ENCODE data around the gene GALNT1. TPM values are rescaled to one million over a fixed set of nuclear protein-coding genes. Genes with fewer than 3 reads are reported as not detected.

The GALNT1 gene
- total RNA-seq, 2 donors from 2014 or later = 27.9 to 69.3 TPM

DNA sequence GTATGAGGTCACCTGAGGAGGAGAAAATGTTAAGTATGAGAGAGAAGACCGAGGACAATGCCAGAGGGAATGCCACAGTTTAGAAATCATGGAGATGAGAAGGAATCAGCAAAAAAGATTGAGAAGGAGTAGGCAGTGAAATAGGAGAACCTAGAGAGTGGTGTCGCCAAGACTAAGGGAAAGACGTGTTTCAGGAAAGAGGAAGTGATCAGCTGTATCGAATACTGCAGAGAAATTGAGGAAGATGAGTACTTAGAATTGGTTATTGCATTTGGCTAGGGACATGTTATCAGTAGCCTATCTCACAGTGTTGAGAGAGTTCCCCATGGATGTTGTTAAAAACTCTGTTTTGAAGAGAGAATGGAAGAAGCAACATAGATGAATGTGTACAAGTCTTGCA, 112.3 kb downstream of the GALNT1 start:
- no peak overlapping the region for H3K27ac Mint-ChIP-seq
- no peak for ATAC-seq (replicated peaks)
- H3K9me3 Mint-ChIP-seq = no peaks in the 10 kb centered on the region
- H3K4me3 Mint-ChIP-seq = no peak overlapping the region
- H3K4me1 Mint-ChIP-seq = no peaks in the 10 kb centered on the region
- no peaks in the 10 kb centered on the region for H3K27me3 Mint-ChIP-seq
- peaks cover 23% of the 10 kb centered on the region for H3K36me3 Mint-ChIP-seq (ENCODE audit: low read depth)

DNA sequence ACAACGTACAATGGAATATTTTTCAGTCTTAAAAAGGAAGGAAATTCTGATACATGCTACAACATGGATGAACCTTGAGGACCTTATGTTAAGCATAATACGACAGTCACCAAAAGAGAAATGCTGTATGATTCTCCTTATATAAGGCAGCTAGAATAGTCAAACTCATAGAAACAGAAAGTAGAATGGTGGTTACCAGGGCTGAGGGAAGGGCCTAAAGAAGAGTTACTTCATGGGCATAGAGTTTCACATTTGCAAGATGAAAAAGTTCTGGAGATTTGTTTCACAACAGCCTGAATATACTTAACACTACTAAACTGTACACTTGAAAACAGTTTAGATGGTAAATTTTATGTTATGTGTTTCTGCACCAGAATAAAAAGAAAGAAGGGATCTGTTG, 113.3 kb downstream of the GALNT1 start:
- no peak overlapping the region for H3K27ac Mint-ChIP-seq
- H3K9me3 Mint-ChIP-seq = no peaks in the 10 kb centered on the region
- H3K4me3 Mint-ChIP-seq = no peak overlapping the region
- H3K4me1 Mint-ChIP-seq = no peaks in the 10 kb centered on the region
- H3K27me3 Mint-ChIP-seq = no peaks in the 10 kb centered on the region
- peaks cover 28% of the 10 kb centered on the region for H3K36me3 Mint-ChIP-seq (ENCODE audit: low read depth)
- no peak for ATAC-seq (replicated peaks)

DNA sequence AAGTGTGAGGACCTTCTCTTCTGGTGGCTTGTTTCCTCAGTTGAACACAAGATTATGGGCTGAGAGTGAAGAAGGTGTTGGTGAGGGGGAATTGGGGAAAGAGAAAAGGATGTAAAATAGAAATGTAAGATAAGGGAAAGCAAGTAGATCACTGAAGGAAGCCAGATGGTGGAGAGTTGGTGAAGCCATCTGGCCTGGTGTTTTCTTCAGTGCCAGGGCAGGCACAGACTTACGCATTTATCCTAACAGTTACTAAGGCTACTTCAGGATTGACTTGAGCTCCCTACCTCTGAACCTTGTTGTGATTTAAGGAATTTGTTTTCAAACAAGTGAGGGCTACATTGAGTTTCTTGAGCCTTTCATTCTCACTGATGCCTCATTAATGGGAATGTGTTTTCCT, 113.8 kb downstream of the GALNT1 start:
- no peak overlapping the region for H3K4me3 Mint-ChIP-seq
- peaks cover 25% of the 10 kb centered on the region for H3K36me3 Mint-ChIP-seq (ENCODE audit: low read depth)
- no peaks in the 10 kb centered on the region for H3K27me3 Mint-ChIP-seq
- H3K27ac Mint-ChIP-seq = no peak overlapping the region
- H3K4me1 Mint-ChIP-seq = no peaks in the 10 kb centered on the region
- ATAC-seq (replicated peaks) = no peak
- no peaks in the 10 kb centered on the region for H3K9me3 Mint-ChIP-seq

DNA sequence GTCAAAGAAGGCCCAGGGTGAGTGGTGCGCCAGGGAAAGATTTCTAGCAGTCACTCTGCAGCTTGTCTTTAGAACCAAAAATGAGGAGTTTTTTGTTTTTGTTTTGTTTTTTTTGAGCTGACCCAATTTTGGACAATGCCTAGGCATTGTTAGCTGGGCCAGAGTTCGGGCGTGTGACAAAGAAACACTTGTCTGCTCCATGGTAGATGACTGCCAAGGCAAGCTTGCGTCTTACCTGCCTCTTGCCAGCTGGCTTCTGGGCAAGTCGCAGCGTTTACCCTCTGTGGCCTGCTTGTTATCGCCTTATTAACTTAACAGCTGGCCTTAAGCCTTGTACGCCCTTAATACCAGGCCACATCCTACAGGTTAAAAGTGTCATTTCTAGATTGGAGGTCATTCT, 114.3 kb downstream of the GALNT1 start:
- Mint-ChIP-seq H3K4me3 (no peak overlapping the region), H3K9me3 (no peaks in the 10 kb centered on the region), H3K27me3 (no peaks in the 10 kb centered on the region), H3K27ac (no peak overlapping the region), H3K4me1 (no peaks in the 10 kb centered on the region), H3K36me3 (ENCODE audit: low read depth) (peaks cover 21% of the 10 kb centered on the region)
- ATAC-seq (replicated peaks) = no peak

DNA sequence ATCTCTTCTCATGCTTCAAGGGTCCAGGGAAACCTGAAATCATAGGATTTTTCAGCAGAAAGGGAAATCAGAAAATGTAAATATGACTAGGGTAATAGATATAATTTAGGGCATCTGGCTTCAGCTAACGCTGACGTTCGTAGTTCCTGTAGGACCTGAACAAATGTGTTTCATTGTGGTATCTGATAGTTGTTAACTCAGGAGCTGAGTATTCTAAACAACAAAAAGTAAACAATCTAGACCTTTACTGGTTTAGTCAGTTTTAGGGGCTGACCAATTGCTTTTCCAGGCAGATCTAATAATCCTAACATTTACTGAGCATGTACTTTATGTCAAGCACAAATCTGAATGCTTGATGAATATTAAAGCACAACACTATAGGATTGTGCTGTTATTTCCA, 114.8 kb downstream of the GALNT1 start:
- H3K27ac Mint-ChIP-seq = no peak overlapping the region
- H3K9me3 Mint-ChIP-seq = no peaks in the 10 kb centered on the region
- ATAC-seq (replicated peaks) = no peak
- no peaks in the 10 kb centered on the region for H3K27me3 Mint-ChIP-seq
- peaks cover 20% of the 10 kb centered on the region for H3K36me3 Mint-ChIP-seq (ENCODE audit: low read depth)
- no peaks in the 10 kb centered on the region for H3K4me1 Mint-ChIP-seq
- no peak overlapping the region for H3K4me3 Mint-ChIP-seq

DNA sequence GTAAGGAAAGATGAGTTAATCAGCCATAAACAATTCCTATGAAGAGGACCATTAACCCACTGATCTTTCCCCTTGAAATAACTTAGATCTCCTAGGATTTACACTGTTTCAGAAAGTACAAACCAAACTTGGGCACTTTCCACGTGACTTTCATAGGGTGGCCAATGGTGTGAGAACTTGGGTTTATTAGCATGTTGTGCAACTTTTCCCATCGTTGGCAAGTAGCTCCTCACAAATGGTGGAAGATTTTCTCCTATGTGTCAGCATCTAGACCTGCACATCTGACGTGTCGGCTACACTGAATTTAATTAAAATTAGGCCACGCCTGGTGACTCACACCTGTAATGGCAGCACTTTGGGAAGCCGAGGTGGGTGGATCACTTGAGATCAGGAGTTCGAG, 116.3 kb downstream of the GALNT1 start:
- Mint-ChIP-seq H3K27ac (no peak overlapping the region), H3K9me3 (no peaks in the 10 kb centered on the region), H3K27me3 (no peaks in the 10 kb centered on the region), H3K4me1 (no peaks in the 10 kb centered on the region), H3K36me3 (ENCODE audit: low read depth) (peaks cover 30% of the 10 kb centered on the region), H3K4me3 (no peak overlapping the region)
- ATAC-seq (replicated peaks) = no peak

DNA sequence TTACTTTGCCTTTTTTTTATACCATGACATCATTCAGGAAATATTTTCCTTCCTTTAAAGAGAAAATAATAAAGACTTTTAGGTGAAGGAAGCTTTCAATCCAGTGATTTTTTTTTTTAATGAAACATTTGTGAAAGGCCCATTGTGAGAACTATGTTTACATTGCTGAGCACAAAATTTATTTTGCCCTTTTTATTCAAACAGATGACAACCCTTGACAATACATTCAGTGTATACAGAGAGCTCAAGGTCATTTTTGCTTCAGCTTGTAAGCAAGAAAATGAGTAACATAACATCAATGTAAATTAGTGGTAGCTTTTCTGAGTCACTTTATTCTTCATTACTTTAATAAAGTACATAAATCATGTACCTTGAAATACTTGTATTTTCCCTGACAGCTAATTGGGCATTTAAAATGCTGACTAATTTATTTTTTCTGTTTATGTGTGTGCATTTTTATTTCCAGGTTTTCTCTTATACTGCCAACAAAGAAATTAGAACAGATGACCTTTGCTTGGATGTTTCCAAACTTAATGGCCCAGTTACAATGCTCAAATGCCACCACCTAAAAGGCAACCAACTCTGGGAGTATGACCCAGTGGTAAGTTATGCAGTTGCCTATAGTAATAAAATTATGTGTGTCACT, 121.6 kb downstream of the GALNT1 start:
- Mint-ChIP-seq H3K27me3 (no peaks in the 10 kb centered on the region), H3K27ac (no peak overlapping the region), H3K9me3 (no peaks in the 10 kb centered on the region), H3K4me1 (no peaks in the 10 kb centered on the region), H3K4me3 (no peak overlapping the region), H3K36me3 (ENCODE audit: low read depth) (peaks cover 51% of the 10 kb centered on the region)
- ATAC-seq (replicated peaks) = no peak

DNA sequence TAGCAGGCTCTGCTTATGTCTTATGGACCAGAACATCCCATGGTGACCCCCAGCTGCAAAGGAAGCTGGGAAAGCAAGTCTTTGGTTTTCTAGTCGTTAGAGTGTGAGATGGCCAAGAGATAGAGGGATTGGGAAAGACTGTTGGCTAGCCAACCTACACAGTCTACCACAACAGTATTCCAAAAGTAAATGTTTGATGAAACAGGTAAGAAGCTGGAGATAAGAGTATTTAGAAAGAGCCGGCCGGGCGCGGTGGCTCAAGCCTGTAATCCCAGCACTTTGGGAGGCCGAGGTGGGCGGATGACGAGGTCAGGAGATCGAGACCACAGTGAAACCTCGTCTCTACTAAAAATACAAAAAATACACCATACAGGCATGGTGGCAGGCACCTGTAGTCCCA, 124.4 kb downstream of the GALNT1 start:
- Mint-ChIP-seq H3K4me3 (no peak overlapping the region), H3K27ac (no peak overlapping the region), H3K27me3 (no peaks in the 10 kb centered on the region), H3K4me1 (no peaks in the 10 kb centered on the region), H3K36me3 (ENCODE audit: low read depth) (peaks cover 66% of the 10 kb centered on the region), H3K9me3 (no peaks in the 10 kb centered on the region)
- no peak for ATAC-seq (replicated peaks)

DNA sequence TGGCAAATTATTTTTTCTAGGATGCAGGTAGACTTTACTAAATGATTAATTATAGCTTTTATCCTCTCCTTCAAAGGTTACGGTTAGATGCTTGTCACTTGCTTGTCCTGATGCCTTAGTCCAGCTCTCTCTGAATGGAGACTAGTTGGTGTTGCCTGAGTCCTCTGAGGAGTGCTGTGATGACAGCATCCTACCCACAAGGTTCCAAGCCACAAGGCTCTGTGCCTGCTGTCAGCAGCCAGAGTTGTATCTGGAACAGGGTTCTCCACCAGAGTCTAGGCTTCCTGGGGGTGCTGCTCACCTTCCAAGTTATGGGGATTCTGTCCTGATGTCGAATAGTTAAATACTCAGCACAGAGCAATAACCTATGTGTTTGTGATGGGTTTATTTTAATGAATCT, 125.7 kb downstream of the GALNT1 start:
- no peak overlapping the region for H3K4me3 Mint-ChIP-seq
- no peaks in the 10 kb centered on the region for H3K4me1 Mint-ChIP-seq
- ATAC-seq (replicated peaks) = no peak
- H3K27me3 Mint-ChIP-seq = no peaks in the 10 kb centered on the region
- H3K36me3 Mint-ChIP-seq (ENCODE audit: low read depth) = peaks cover 71% of the 10 kb centered on the region
- H3K9me3 Mint-ChIP-seq = no peaks in the 10 kb centered on the region
- H3K27ac Mint-ChIP-seq = no peak overlapping the region

DNA sequence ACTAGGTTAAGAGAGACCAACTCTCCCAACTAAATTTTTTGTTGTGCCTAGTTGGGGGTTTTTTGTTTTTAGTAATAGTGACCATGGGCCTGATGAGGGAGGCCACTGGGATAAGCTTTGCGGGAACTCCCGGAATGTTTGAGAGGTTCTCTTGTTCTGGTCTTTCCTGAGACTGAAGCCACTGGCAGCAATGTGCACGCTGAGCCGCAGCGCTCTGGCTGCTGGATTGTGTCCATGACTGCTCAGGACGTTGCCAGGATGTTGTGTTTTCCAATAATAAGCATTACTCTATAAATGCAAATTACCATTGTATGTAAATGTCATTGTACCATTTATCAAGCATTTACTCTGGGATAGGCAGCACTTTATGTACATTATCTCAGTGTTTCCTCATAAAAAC, 126.1 kb downstream of the GALNT1 start:
- peaks cover 71% of the 10 kb centered on the region for H3K36me3 Mint-ChIP-seq (ENCODE audit: low read depth)
- H3K27ac Mint-ChIP-seq = no peak overlapping the region
- ATAC-seq (replicated peaks) = no peak
- no peak overlapping the region for H3K4me3 Mint-ChIP-seq
- H3K9me3 Mint-ChIP-seq = no peaks in the 10 kb centered on the region
- no peaks in the 10 kb centered on the region for H3K4me1 Mint-ChIP-seq
- no peaks in the 10 kb centered on the region for H3K27me3 Mint-ChIP-seq

DNA sequence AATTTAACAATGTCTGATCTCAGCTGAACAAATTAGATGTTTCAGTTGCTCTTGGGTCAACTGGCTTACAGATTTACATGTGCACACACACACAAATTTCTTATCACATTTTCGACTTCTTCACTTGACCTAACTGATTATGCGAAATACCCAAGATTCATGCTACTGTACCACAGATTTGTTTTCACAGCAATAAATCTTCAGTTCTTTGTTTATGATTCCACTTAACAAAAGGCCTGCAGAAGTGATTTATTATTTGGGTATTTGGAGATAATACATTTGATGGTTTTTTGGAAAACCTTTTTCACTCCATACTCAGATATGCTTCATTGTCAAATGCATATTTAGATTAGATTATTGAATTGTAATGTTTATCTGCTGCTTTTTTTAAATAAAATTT, 129.0 kb downstream of the GALNT1 start:
- H3K4me1 Mint-ChIP-seq = no peaks in the 10 kb centered on the region
- peaks cover 54% of the 10 kb centered on the region for H3K36me3 Mint-ChIP-seq (ENCODE audit: low read depth)
- ATAC-seq (replicated peaks) = no peak
- H3K27ac Mint-ChIP-seq = no peak overlapping the region
- H3K9me3 Mint-ChIP-seq = no peaks in the 10 kb centered on the region
- H3K27me3 Mint-ChIP-seq = no peaks in the 10 kb centered on the region
- no peak overlapping the region for H3K4me3 Mint-ChIP-seq

DNA sequence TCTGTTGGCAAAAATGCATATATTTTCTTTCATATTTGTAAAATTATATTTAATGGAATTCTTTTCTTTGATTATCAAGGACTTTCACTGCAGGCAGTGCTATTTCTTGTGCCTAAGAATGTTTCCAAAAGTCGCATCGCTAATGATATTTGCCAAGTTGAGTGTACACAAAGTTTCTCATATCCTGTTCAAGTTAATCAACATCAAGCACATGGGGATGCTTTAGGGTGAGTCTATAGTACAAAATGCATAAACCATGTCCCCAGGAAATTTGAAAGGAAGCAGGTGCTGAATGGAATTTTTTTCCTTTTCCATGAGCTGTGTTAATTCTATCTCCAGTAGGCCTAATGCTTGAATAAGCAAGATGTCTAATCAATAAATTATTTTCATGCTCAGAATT, 129.7 kb downstream of the GALNT1 start:
- Mint-ChIP-seq H3K4me3 (no peak overlapping the region), H3K36me3 (ENCODE audit: low read depth) (peaks cover 49% of the 10 kb centered on the region), H3K4me1 (no peaks in the 10 kb centered on the region), H3K27me3 (no peaks in the 10 kb centered on the region), H3K27ac (no peak overlapping the region), H3K9me3 (peaks cover 3% of the 10 kb centered on the region)
- no peak for ATAC-seq (replicated peaks)

DNA sequence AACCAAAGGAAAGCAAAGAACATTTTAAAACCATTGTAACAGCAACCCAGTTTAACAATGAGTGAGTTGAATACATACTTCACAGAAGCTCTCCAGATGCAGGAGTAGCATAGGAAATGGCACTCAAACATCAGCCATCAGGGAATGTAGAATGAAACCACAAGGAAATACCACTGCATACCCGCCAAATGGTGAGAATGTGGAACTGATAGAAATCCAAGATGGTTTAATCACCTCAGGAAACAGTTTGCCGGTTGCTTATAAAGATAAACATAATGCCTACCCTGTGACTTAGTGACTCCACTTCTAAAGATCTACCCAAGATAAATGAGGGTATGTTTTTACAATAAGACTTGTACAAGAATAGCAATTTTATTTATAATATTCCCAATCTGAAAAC, 132.0 kb downstream of the GALNT1 start:
- no peaks in the 10 kb centered on the region for H3K4me1 Mint-ChIP-seq
- no peak overlapping the region for H3K27ac Mint-ChIP-seq

DNA sequence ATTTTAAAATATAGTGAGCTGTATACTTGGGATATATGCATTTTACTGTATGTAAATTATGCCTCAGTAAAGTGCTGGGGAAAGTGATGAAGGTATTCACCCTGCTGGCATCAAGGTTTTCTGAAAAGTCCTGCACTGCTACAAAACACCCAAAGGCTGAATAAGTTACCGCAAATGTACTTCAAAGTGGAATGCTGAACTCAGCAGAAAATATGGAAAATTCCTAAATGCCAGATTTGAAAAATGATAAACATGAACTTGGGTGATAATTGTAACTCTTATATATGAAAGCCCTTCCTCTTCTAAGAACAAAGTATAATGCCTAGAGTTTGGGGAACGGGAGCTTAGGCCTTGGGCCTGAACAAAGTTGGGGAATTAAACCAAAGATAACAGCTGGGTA, 133.0 kb downstream of the GALNT1 start:
- no peaks in the 10 kb centered on the region for H3K4me1 Mint-ChIP-seq
- ATAC-seq (replicated peaks) = no peak
- no peak overlapping the region for H3K4me3 Mint-ChIP-seq
- H3K27me3 Mint-ChIP-seq = no peaks in the 10 kb centered on the region
- peaks cover 10% of the 10 kb centered on the region for H3K9me3 Mint-ChIP-seq
- H3K36me3 Mint-ChIP-seq (ENCODE audit: low read depth) = peaks cover 31% of the 10 kb centered on the region
- H3K27ac Mint-ChIP-seq = no peak overlapping the region

More for the DNA sequence above, 132.0 kb downstream of the GALNT1 start:
- ATAC-seq (replicated peaks) = no peak
- H3K9me3 Mint-ChIP-seq = peaks cover 10% of the 10 kb centered on the region
- H3K27me3 Mint-ChIP-seq = no peaks in the 10 kb centered on the region
- H3K36me3 Mint-ChIP-seq (ENCODE audit: low read depth) = peaks cover 41% of the 10 kb centered on the region
- H3K4me3 Mint-ChIP-seq = no peak overlapping the region

DNA sequence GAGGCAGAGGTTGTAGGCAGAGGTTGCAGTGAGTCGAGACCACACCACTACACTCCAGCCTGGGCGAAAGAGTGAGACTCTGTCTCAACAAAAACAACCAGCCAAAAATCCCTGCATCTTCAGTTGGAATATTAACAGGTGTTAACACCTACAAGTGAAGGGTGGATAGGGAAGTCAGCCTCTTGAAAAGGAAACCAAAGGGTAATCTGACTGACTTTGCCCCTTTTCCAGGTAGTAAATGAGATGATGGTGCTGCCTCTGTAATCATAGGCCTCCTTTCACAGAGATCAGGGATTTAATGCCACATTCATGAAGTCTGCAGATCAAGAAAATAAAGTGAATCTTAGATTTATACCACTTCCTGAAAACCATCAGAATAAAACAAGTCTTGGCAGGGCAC, 133.6 kb downstream of the GALNT1 start:
- H3K27me3 Mint-ChIP-seq = no peaks in the 10 kb centered on the region
- H3K9me3 Mint-ChIP-seq = peaks cover 10% of the 10 kb centered on the region
- ATAC-seq (replicated peaks) = no peak
- H3K27ac Mint-ChIP-seq = no peak overlapping the region
- no peak overlapping the region for H3K4me3 Mint-ChIP-seq
- peaks cover 25% of the 10 kb centered on the region for H3K36me3 Mint-ChIP-seq (ENCODE audit: low read depth)
- no peaks in the 10 kb centered on the region for H3K4me1 Mint-ChIP-seq
